Middle frontal gyrus (tissue), 1 donor: ENCODE results near the gene TCHHL1.

Experiments used
- DNase-seq: peaks from one replicate; pipeline ENCODE4 v3.0.0-alpha.2; 2015; ENCODE audit warnings: low spot score; ENCODE audit errors: extremely low spot score

Gene TCHHL1

DNA sequence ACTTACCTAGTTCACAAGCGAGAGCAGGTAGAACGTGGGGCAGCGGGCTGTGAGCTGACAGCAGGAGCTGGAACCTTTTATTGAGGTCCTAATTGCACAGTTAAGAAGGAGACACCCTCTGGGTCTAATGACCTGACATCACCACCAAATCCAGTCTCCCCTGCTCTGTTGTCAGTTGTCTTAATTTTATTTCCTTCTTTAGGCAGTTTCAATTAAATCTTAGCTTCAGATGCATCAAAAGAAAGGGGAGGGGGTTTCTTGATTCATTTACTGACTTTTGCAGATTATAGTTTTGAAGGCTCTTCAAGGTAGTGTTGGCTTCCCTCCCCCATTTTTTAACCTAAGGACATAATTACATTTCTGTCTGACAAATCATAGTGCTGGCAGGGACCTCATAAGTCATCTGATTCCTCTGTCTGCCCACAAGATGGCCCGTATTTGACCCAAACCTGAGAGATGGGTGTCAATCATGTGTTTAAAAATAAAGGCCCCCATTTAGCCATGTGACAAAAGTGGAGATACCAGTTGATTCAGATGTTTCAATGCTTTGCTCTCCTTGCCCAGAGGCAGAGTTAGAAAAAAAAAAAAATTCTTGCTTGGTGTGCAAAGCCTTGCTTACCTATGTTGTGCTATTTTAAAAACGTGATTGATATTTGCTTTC lies at the start of gene TCHHL1:
Gene TCHHL1, minus strand, starts transcription at position 51 of the 661 bp plus-strand sequence. CDS start 921 bp downstream, outside the sequence.
- DNase-seq: no peak

DNA sequence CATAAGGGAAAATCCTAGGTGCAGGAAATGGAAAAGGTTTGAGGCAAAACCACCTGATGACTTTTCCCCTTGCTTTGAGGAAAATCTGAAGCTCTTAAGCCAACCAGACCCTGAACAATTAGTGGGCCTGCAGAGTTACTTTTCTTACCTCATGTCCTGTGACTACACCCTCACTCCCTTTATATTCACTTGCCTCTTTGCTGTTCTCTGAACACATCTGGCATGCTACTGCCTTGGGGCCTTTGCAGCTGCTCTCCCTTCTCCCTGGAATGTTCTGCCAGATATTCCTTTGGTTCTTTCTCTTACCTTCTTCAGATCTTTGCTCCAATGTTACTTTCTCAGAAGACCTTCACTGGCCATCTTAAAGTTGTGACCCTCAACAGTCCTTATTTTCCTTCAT lies 48.4 kb upstream of the TCHHL1 start:
- no peak for DNase-seq

DNA sequence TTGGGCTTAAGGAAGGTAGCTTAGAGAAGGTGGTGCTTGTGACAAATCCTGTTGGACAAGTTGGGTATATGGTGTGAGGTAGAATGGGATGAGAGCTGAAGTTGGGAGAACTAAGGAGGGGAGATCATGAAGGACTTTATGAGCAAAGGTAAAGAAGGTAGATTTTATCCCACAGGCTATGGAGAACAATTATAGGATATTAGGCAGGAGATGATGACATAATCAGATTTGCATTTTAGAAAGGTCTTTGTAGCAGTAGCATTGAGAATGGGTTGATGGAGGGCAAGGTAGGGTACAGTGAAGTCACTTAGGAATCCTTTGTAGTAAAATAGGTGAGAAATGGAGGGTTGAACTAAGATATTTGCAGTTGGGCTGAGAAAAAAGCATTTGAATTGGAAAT lies 41.3 kb upstream of the TCHHL1 start:
- no peak for DNase-seq

DNA sequence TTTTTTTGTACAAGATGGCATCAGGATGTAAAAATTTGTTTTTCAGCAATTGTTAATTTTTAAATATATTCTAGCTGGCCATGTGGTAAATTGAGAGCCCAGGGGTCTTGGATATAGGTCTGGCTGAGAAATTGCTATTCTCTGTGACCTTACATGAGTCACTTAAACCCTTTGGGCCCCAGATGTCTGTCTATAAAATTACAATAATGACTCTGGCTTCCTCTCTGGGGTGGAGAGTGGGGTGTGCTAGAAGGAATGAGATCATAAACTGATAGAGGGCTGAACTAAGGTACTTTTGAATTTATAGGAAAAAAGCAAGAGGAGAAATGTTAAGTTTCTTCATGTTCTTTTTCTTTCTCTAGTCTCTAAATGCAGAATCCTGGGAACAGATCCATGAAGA lies 38.8 kb upstream of the TCHHL1 start:
- no peak for DNase-seq

DNA sequence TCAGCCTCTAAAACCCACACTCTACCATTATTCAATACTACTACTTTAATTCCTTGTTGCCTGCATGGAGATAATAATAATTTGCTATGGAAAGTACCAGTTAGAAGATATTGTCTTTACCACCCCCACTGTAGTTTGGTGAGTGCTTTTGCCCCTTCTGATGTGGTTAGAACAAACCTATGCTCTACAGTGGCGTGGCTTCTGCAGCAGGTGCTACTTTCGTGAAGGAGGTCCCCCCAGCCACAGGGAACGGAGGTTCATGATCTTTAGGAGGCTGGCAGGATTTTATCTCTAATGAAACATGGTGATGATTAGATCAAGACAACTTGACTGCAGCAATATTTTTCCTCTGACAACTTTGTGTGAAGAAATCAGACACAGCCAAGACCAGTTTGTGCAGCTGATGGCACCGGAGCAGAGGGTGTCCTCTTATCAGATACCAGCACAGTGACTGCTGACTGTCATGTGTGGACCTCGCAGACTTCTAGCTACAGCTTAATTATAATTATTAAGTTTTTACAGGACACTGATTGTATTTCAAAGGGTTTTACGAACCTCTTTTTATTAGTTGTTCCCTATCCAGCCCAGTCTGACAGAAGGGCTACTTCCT lies 37.1 kb upstream of the TCHHL1 start:
- DNase-seq: no peak

DNA sequence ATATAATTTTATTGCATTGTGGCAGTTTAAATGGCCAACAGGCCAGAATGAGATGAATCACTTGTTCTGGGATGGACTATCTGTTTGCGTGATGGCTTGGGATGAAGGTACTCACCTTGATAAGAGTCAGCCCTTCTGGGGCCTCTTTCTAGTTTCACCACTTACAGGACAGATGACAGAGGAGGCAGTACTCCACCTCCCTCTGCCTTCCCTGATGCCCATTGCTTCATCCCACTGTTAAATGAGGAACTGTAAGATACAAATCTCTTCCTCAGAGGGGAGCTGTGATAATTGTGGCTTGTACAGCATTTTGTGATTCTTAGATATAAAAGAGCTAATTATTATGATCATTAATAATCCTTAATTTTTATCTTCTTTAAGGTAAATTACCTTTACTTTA lies 30.1 kb upstream of the TCHHL1 start:
- DNase-seq: no peak

DNA sequence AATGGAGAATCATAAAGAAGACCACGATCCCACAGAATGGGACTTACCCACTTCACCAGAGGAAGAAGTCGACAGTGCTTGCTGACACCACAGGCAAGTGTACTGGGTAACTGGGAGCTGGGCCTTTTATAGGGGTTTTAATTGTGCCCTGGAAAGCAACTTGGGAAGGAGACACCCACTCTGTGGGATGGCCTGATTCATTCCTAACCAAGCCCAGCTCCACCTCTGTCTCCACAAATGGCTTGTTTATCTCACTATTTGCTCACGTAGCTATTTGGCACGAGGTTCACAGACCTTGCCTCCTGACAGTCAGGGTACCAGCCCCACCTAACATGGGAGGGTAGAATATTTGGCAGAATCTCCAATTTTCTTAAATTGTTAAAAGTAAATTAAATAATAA lies 26.5 kb upstream of the TCHHL1 start, which contains the start of gene TCHH:
Gene TCHH, minus strand, starts transcription at position 101 of the 400 bp plus-strand sequence. CDS start 1,364 bp downstream, outside the sequence.
- DNase-seq: no peak

DNA sequence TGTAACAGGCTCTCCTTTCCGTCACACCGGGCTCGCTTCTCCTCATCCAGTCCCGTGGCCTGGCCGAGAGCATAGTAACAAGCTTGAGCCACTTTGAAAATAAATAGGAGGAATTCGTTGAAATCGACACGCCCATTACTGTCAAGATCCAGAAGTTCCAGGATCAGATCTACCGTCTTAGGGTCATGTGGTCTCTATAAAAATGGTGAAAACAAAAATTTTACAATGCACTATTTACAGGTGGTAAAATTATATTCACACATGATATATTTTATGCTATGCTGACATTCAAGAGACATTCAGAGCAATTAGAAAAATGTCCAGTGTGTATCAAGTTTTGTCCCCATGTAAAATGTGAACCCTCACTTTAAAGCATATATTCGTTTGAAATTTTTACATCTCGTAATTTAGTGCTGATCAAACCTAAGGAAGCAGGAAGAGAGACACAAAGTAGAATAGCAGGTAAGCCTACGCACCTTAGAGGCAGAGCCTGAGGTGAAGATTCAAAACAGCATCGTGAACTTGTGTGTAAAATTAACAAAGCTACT lies 24.1 kb upstream of the TCHHL1 start:
- DNase-seq: no peak

DNA sequence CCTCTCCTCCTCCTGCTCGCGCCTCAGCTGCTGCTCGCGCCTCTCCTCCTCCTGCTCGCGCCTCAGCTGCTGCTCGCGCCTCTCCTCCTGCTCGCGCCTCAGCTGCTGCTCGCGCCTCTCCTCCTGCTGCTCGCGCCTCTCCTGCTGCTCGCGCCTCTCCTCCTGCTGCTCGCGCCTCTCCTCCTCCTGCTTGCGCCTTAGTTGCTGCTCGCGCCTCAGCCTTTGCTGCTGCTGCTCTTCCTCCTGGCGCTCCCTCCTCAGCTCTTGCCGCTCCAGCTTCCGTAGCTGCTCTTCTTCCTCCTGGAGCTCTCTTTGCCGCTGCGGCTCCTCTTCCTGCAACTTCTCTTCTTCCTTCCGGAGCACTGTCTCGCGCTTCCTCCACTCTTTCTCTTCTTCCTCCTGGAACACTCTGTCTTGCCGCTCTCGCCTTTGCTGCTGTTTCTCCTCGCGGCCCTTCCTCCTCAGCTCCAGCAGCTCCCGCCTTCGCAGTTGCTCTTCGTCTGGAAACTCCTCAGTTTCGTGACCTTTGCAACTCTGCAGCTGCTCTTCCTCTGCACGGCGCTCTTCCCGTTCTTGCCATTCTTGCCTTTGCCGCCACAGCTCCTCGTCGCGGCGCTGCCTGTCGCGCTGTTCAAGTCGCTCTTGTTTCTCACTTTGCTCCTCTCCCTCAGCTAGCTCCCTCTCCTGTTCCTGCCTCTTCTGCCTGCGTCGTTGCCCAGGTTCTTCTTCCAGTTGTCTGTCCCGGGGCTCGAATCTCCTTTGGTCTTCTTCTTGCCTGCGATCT lies 23.4 kb upstream of the TCHHL1 start:
- DNase-seq: no peak

DNA sequence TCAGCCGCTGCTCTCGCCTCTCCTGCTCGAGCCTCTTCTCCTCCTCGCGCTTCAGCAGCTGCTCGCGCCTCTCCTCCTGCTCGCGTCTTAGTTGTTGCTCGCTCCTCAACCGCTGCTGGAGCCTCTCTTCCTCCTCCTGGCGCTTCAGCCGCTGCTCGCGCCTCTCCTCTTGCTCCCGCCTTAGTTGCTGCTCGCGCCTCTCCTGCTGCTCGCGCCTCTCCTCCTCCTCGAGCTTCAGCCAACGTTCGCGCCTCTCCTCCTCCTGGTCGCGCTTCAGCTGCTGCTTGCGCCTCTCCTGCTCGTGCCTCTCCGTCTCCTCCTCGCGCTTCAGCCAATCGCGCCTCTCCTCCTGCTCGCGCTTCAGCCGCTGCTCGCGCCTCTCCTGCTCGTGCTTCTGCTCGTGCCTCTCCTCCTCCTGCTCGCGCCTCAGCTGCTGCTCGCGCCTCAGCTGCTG lies 22.7 kb upstream of the TCHHL1 start:
- no peak for DNase-seq

DNA sequence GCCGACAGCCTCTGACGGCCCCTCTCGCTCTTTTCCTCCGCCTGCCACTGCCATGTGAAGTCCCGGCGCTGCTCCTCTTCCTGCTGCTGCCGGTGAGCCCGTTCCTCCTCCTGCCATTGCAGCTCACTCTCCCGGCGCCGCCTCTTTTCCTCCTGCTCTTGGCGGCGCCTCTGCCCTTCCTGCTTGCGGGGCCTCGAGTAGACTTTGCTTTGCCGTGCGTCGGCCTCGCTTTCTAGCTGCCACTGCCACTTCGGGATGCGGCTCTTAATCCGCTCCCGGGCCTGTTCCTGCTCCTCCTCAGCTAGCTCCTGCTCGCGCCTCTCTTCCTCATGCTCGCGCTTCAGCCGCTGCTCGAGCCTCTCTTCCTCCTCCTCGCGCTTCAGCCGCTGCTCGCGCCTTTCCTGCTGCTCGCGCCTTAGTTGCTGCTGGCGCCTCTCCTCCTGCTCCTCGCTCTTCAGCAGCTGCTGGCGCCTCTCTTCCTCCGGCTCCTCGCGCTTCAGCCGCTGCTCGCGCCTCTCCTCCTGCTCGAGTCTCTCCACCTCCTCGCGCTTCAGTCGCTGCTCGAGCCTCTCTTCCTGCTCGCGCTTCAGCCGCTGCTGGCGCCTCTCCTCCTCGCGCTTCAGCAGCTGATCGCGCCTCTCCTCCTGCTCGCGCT lies 22.1 kb upstream of the TCHHL1 start:
- no peak for DNase-seq

DNA sequence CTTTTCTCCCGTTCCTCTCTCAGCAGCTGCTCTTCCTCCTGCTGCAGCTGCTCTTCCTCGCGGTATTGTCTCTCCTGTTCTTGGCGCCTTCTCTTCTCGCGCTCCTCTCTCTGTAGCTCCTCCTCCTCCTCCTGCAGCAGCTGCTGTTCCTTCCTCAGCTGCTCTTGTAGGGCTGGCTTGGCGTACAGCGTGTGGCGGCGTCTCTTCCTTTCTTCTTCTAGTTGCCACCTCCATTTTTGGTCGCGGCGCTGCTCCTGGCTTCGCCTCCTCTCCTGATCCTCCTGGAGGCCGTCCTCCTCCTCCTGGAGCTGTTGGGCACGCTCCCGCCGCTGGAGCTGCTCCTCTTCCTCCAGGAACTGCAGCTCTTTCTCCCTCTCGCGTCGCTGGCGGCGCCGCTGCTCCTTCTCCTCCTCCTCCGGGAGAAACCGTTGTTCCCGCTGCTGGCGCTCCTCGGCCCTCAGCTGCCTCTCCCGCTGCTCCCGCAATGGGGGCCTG lies 21.5 kb upstream of the TCHHL1 start:
- DNase-seq: no peak

DNA sequence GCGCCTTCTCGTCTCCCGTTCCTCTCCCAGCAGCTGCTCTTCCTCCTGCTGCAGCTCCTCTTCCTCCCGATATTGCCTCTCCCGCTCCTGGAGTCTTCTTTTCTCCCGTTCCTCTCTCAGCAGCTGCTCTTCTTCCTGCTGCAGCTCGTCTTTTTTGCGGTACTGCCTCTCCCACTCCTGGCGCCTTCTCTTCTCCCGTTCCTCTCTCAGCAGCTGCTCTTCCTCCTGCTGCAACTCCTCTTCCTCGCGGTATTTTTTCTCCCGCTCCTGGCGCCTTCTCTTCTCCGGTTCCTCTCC lies 21.1 kb upstream of the TCHHL1 start:
- DNase-seq: no peak

DNA sequence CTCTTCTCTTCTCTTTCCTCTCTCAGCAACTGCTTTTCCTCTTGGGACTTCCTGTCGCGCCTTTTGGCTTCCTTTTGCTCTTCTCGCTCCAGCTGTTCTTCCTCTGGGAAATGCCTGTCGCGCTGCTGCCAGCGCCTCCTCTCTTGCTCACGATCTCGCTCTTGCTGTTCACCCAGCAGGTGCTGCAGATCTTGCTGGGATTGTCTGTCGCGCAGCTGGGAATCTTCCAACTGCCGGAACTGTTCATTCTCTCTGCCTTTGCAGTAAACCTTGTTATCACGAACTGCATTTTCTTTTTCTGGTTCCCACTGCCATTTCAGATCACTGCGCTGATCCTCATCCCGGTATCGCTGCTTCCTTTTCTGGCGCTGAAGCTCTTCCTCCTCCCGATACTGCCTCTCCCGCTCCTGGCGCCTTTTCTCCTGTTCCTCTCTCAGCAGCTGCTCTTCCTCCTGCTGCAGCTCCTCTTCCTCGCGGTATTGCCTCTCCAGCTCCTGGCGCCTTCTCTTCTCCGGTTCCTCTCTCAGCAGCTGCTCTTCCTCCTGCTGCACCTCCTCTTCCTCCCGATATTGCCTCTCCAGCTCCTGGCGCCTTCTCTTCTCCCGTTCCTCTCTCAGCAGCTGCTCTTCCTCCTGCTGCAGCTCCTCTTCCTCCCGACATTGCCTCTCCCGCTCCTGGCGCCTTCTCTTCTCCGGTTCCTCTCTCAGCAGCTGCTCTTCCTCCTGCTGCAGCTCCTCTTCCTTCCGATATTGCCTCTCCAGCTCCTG lies 20.6 kb upstream of the TCHHL1 start:
- DNase-seq: no peak

DNA sequence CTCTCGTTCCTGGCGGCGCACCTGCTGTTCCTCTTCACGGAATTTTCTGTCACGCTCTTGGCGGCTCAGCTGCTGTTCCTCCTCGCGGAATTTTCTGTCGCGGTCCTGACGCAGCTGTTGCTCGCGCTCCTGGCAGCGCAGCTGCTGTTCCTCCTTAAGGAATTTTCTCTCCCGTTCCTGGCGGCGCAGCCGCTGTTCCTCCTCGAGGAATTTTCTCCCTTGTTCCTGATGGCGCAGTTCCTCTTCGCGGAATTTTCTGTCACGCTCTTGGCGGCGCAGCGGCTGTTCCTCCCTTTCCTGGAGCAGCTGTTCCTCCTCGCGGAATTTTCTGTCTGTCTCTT lies 20.0 kb upstream of the TCHHL1 start:
- DNase-seq: no peak

DNA sequence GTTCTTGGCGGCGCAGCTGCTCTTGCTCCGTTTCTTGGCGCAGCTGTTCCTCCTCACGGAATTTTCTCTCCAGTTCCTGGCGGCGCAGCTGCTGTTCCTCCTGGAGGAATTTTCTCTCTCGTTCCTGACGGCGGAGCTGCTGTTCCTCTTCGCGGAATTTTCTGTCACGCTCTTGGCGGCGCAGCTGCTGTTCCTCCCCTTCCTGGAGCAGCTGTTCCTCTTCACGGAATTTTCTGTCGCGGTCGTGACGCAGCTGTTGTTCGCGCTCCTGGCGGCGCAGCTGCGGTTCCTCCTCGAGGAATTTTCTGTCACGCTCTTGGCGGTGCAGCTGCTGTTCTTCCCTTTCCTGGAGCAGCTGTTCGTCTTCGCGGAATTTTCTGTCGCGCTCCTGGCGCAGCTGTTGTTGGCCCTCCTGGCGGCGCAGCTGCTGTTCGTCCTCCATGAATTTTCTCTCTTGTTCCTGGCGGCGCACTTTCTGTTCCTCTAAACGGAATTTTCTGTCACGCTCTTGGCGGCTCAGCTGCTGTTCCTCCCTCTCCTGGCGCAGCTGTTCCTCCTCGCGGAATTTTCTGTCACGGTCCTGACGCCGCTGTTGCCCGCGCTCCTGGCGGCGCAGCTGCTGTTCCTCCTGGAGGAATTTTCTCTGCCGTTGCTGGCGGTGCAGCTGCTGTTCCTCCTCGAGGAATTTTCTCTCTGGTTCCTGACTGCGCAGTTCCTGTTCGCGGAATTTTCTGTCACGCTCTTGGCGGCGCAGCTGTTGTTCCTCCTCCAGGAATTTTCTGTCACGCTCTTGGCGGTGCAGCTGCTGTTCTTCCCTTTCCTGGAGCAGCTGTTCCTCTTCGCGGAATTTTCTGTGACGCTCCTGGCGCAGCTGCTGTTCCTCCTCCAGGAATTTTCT lies 19.4 kb upstream of the TCHHL1 start:
- DNase-seq: no peak

DNA sequence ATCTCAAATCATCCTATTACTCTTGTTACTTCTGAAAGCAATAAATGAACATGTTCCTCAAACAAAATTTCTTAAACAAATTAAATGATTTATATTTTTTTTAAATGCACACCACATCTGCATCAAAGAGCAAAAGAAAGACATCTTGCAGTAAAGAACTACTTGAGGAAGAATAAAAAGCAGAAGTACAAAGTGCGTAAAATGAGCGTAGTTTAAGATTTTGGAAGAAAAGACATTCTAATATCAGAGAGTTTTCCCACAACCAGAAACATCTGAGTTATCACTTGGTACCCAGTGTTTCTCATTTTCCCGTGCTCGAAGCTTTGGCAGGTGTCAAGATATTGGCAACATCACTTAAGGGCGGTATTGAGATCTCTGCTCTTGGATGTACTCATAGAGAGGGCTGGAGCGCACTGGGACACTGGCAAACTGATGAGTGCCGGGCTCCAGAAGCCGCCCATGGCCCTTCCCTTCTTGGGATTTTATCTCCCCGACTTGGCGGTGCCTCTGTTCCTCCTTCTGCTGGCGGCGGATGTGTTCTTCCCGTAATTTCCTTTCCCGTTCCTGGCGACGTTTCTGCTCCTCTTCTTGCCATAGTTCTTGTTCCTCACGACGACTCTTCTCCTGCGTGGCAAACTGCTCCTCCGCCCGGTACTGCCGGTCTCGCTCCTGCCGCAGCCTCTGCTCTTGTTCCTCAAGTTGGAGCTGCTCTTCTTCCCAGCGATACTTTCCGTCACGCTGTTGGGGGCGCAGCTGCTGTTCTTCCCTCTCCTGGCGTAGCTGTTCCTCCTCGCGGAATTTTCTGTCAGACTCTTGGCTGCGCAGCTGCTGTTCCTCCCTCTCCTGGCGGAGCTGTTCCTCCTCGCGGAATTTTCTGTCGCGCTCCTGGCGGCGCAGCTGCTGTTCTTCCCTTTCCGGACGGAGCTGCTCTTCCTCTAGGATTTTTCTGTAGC lies 18.4 kb upstream of the TCHHL1 start:
- no peak for DNase-seq

DNA sequence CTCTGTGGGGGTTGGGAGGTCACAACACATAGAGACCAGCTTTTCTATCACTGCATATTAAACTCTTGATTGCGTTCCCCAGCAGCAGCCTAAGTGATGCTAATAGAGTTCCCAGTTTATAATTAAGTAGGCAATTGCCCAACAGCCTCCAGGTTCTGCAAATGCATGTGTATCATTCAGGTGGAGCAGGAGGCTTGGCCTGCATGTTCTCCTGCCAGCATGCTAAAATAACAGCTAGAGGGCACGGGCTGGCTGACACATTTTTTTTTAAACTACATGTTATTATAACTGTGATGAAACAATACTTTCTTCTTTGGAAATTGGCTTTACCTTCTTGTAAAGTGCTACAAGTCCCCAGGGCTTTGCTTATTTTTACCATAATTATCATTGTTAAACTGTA lies 16.0 kb upstream of the TCHHL1 start:
- DNase-seq: no peak

DNA sequence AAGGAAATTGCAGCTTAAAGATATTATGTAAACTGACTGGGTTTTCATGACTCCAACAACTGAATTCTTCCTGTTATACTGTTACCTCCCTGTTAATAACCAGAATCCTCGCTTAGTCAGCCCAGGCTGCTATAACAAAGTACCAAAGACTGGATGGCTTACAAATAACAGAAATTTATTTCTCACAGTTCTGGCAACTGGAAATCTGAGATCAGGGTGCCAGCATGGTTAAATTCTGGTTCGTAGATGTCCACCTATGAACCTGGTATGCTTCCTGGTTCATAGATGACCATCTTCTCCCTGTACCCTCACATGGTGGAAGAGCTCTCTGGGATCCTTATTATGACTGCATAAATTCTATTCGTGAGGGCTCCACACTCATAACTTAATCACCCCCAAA lies 8.1 kb upstream of the TCHHL1 start:
- DNase-seq: no peak
